HEK293T (cell line): ENCODE data around the gene ITGB2.

Experiments used
- BHLHE40 ChIP-seq: fragments of 450-650 bp; IDR thresholded peaks from 2 replicates; pipeline ENCODE4 v1.6.1; 2016; ENCODE audit warnings: mild to moderate bottlenecking, moderate library complexity, borderline replicate concordance
- FOXA1 ChIP-seq: fragments of 450-650 bp; IDR thresholded peaks from 2 replicates; pipeline ENCODE4 v1.6.1; 2016; ENCODE audit warnings: mild to moderate bottlenecking
- FOXK2 ChIP-seq: fragments of 450-650 bp; IDR thresholded peaks from 2 replicates; pipeline ENCODE4 v1.6.1; 2016; ENCODE audit warnings: mild to moderate bottlenecking
- FOXM1 ChIP-seq: fragments of 450-650 bp; IDR thresholded peaks from 2 replicates; pipeline ENCODE4 v1.6.1; 2017; ENCODE audit warnings: mild to moderate bottlenecking, borderline replicate concordance
- HDGF ChIP-seq: fragments of 450-650 bp; IDR thresholded peaks from 2 replicates; pipeline ENCODE4 v1.6.1; 2017; ENCODE audit warnings: antibody characterized with exemption, borderline replicate concordance
- L3MBTL2 ChIP-seq: fragments of 450-650 bp; conservative IDR thresholded peaks from 2 replicates; pipeline ENCODE4 v1.6.1; 2016; ENCODE audit warnings: mild to moderate bottlenecking
- NFRKB ChIP-seq: fragments of 450-650 bp; IDR thresholded peaks from 2 replicates; pipeline ENCODE4 v1.6.1; 2016; ENCODE audit warnings: mild to moderate bottlenecking, moderate library complexity
- SP1 ChIP-seq: fragments of 450-650 bp; IDR thresholded peaks from 2 replicates; pipeline ENCODE4 v1.6.1; 2017
- SUZ12 ChIP-seq: fragments of 450-650 bp; IDR thresholded peaks from 2 replicates; pipeline ENCODE4 v1.6.1; 2016; ENCODE audit warnings: mild to moderate bottlenecking
- ZNF384 ChIP-seq: fragments of 450-650 bp; IDR thresholded peaks from 2 replicates; pipeline ENCODE4 v1.6.1; 2016

DNA sequence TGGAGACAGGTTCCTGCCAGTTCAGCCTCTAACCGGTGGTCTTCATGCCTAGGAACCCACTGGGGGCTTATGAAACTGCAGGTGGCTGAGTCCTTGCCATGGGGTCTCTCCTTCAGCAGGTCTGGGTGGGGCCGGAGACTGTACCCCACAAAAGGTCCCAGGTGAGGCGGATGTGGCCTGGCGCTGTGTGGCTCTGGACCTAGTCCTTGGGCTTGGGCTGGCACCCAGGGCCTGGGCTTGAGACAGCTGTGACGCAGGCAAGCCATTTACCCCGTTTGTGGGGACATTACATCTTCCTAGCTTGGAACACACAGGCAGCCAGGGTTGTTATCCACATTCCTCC is 13.2 kb upstream of the ITGB2 start:
- no peak for TF ChIP-seq BHLHE40
- TF ChIP-seq FOXA1, result no peak
- no peak for TF ChIP-seq HDGF
- TF ChIP-seq FOXK2, result no peak
- TF ChIP-seq SP1, result no peak
- no peak for TF ChIP-seq L3MBTL2
- no peak for TF ChIP-seq NFRKB
- TF ChIP-seq SUZ12, result no peak
- no peak for TF ChIP-seq FOXM1
- no peak for TF ChIP-seq ZNF384
